ENCODE results near the gene KIFAP3.
A peak's percentile ranks its signal among the peaks of the same experiment; 100 is the strongest.

KIFAP3 gene

GRCh38 chr1:169985757-169986156 lies 88.7 kb downstream of the KIFAP3 start:
- no peak for DNase-seq

GRCh38 chr1:169974067-169974466 lies 100.4 kb downstream of the KIFAP3 start:
- DNase-seq: no peak

- DNase-seq: no peak
Observed at GRCh38 chr1:169970114-169970513, 104.4 kb downstream of the KIFAP3 start.

- no peak for DNase-seq
Observed at GRCh38 chr1:169968174-169968573, 106.3 kb downstream of the KIFAP3 start.

- no peak for DNase-seq
Observed at GRCh38 chr1:169964206-169964605, 110.3 kb downstream of the KIFAP3 start.

GRCh38 chr1:169959686-169960085 lies 114.8 kb downstream of the KIFAP3 start:
- DNase-seq: no peak

GRCh38 chr1:169958987-169959386 lies 115.5 kb downstream of the KIFAP3 start:
- DNase-seq: no peak

- no peak for DNase-seq
Observed at GRCh38 chr1:169957884-169958283, 116.6 kb downstream of the KIFAP3 start.

- no peak for DNase-seq
Observed at GRCh38 chr1:169951108-169951507, 123.4 kb downstream of the KIFAP3 start.

GRCh38 chr1:169949139-169949538 lies 125.4 kb downstream of the KIFAP3 start:
- no peak for DNase-seq

- no peak for DNase-seq
Observed at GRCh38 chr1:169946206-169946605, 128.3 kb downstream of the KIFAP3 start.

GRCh38 chr1:169945181-169945580 lies 129.3 kb downstream of the KIFAP3 start:
- DNase-seq: no peak

GRCh38 chr1:169944621-169945020 lies 129.9 kb downstream of the KIFAP3 start:
- no peak for DNase-seq

- no peak for DNase-seq
Observed at GRCh38 chr1:169943963-169944526, 130.4 kb downstream of the KIFAP3 start.

GRCh38 chr1:169941982-169942830 lies 132.3 kb downstream of the KIFAP3 start:
- no peak for DNase-seq

- no peak for DNase-seq
Observed at GRCh38 chr1:169933984-169934725, 140.3 kb downstream of the KIFAP3 start.

GRCh38 chr1:169931795-169932231 lies 142.7 kb downstream of the KIFAP3 start:
- no peak for DNase-seq

GRCh38 chr1:169929210-169929526 lies 145.3 kb downstream of the KIFAP3 start:
- no peak for DNase-seq

GRCh38 chr1:169928438-169929209 lies 145.9 kb downstream of the KIFAP3 start:
- DNase-seq: peak; percentile 39

GRCh38 chr1:169925505-169926482 lies 148.7 kb downstream of the KIFAP3 start:
- no peak for DNase-seq

GRCh38 chr1:169924829-169925228 lies 149.7 kb downstream of the KIFAP3 start:
- no peak for DNase-seq

- no peak for DNase-seq
Observed at GRCh38 chr1:169924063-169924462, 150.4 kb downstream of the KIFAP3 start.

Data from COR-L47 (cell line).